ENCODE measurements around the gene FBXO2. TPM values are rescaled to one million over a fixed set of nuclear protein-coding genes. Genes with fewer than 3 reads are reported as not detected.

Gene FBXO2
- total RNA-seq, 1 experiment from 2014 or later, result 81.1 TPM

DNA sequence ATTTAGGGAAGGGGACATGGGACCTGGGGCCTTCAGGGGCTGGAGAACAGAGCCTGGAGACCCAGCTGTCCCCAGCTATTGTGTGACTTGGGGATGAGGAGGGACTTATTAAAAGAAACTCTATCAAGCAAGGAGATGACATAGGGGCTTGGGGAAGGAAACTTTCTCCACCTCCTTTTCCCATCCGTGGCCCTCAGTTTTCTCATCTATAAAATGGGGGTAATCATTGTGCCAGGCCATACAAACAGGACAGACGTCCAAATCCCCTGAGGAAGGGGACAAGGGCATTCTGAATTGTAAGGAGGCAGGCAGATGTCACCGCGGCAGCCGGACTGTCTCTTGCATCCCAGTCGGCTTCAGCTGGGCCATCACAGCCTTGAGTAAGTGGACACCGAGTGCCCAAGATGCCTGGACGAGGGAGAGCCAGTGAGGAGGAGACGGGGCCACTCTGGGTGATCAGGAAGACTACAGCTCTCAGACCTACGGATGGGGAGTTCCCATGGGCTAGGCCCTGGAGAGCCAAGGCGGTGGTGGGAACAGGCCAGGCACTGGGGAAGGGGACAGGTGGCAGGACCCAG lies 1.9 kb downstream of the FBXO2 start:
- RAD21 ChIA-PET (ENCODE audit: low non-redundant PET in 1 of 2, low total read pairs in 2 of 2, uncharacterized antibody in 2 of 2, unreplicated experiment in 2 of 2), result interaction anchor here in 1 of 2 experiments (1.1 kb wide), 1 partner anchor 67 kb away, joined by 4 read pairs; no protein-coding TSS in a partner anchor
- peak overlapping the region; percentile 67 for H3K9ac ChIP-seq (ENCODE audit: low read length)

DNA sequence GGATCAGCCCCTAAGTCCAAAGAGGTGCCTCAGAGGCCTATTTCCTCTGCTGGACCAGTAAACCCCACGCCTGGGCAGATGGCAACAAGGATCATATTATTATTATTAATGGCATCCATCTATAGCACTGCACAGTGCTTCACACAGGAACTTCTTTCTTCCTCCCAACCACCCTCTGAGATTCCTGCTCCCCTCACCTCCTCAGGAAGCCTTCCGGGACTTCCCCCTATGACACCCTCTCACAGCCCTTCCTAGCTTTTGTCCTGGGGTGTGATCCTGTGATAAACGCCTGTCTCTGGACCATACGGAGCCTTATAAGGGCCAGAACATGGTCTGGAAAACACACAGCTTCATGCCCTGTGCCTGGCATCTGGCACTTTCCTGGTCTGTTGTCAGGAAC lies 3.2 kb downstream of the FBXO2 start:
- H3K27ac ChIP-seq (ENCODE audit: low read depth, low read length), result peak overlapping the region; percentile 27; the same call in 1 of the 2 replicates
- H3K4me2 ChIP-seq (ENCODE audit: low read length), result peak overlapping the region; percentile 71
- H4K20me1 ChIP-seq (ENCODE audit: insufficient read depth), result no peaks in the 10 kb centered on the region
- no peaks in the 10 kb centered on the region for H3K9me3 ChIP-seq (ENCODE audit: control insufficient read depth in 1 of 2, insufficient read depth in 1 of 2, low read depth in 1 of 2, low read length in 2 of 2)
- ChIA-PET RAD21 (ENCODE audit: low non-redundant PET in 1 of 2, low total read pairs in 2 of 2, uncharacterized antibody in 2 of 2, unreplicated experiment in 2 of 2) (interaction anchor here in 1 of 2 experiments (1.0 to 1.4 kb wide), 2 partner anchors 60 to 69 kb away, joined by 3 to 7 read pairs; no protein-coding TSS in a partner anchor), POLR2A (interaction anchor here (1.0 kb wide), 1 partner anchor 14 kb away, joined by 4 read pairs; the partner anchor contains the start of gene FBXO6), CTCF (interaction anchor here (0.6 to 2.5 kb wide), 6 partner anchors 13 to 279 kb away, joined by 3 to 15 read pairs (median 7); partner anchors contain the start of gene FBXO6)
- H3K36me3 ChIP-seq (ENCODE audit: control insufficient read depth in 1 of 2, insufficient read depth in 2 of 2, low read length in 2 of 2), result no peaks in the 10 kb centered on the region
- H3K4me1 ChIP-seq (ENCODE audit: control insufficient read depth in 1 of 2, insufficient read depth in 2 of 2, low read length in 2 of 2), result peaks cover 28 to 53% of the 10 kb centered on the region in 2 experiments; a peak in 3 of 4 replicates
- H3K27me3 ChIP-seq (ENCODE audit: insufficient read depth, low read length), result no peaks in the 10 kb centered on the region
- no peak for TF ChIP-seq CBX3 (IDR thresholded peaks at IDR 0.05; ENCODE audit: low read depth)
- 0 out of 2 replicates have a peak, but pooled peaks have one; percentile 17 for TF ChIP-seq ZFX (IDR thresholded peaks at IDR 0.05)
- ATAC-seq (no peak), DNase-seq (ENCODE audit: low read depth, low spot score) (no peak)
- H3K9me2 ChIP-seq (ENCODE audit: insufficient read depth), result no peaks in the 10 kb centered on the region
- H3K4me3 ChIP-seq (replicated peaks in 1 of 2; ENCODE audit: low read depth in 1 of 2, low read length in 2 of 2), result peak overlapping the region; percentile 34 to 50
- peak overlapping the region; percentile 57 for H3K9ac ChIP-seq (ENCODE audit: low read length)
- H3K79me2 ChIP-seq (ENCODE audit: insufficient read depth, low read length), result peaks cover 16% of the 10 kb centered on the region; the same call in 1 of the 2 replicates
- H2AFZ ChIP-seq (ENCODE audit: low read depth, low read length, poor library complexity, severe bottlenecking), result no peak overlapping the region
- BruUV-seq (replicated peaks), result no TSS peak
- intact Hi-C loops (cut with micrococcal nuclease), result no loop called here

More for the DNA sequence above, 1.9 kb downstream of the FBXO2 start:
- H3K27me3 ChIP-seq (ENCODE audit: insufficient read depth, low read length), result no peaks in the 10 kb centered on the region
- CTCF ChIA-PET, result interaction anchor here (1.4 to 1.6 kb wide), 2 partner anchors 67 to 615 kb away, joined by 6 to 11 read pairs; no protein-coding TSS in a partner anchor
- H4K20me1 ChIP-seq (ENCODE audit: insufficient read depth), result no peaks in the 10 kb centered on the region
- DNase-seq (ENCODE audit: low read depth, low spot score) (no peak), ATAC-seq (no peak)
- no peaks in the 10 kb centered on the region for H3K9me2 ChIP-seq (ENCODE audit: insufficient read depth)
- intact Hi-C loops (cut with micrococcal nuclease), result loop anchor here (2.0 kb wide), 1 partner anchor 67 kb away; no protein-coding TSS in a partner anchor
- BruUV-seq (replicated peaks), result no TSS peak
- peaks cover 2 to 7% of the 10 kb centered on the region in 2 experiments; a peak in 3 of 4 replicates for H3K36me3 ChIP-seq (ENCODE audit: control insufficient read depth in 1 of 2, insufficient read depth in 2 of 2, low read length in 2 of 2)
- H3K4me1 ChIP-seq (ENCODE audit: control insufficient read depth in 1 of 2, insufficient read depth in 2 of 2, low read length in 2 of 2), result peaks cover 28 to 53% of the 10 kb centered on the region in 2 experiments; a peak in 3 of 4 replicates
- TF ChIP-seq EGR1 (IDR thresholded peaks at IDR 0.05; ENCODE audit: low read depth) (no peak), EZH2 (IDR thresholded peaks at IDR 0.05) (no peak)
- peaks cover 16% of the 10 kb centered on the region; the same call in 1 of the 2 replicates for H3K79me2 ChIP-seq (ENCODE audit: insufficient read depth, low read length)
- H3K4me3 ChIP-seq (replicated peaks in 1 of 2; ENCODE audit: low read depth in 1 of 2, low read length in 2 of 2), result peak overlapping the region; percentile 63 to 80; a peak in 3 of 4 replicates
- H3K27ac ChIP-seq (ENCODE audit: low read depth, low read length), result peak overlapping the region; percentile 87
- peak overlapping the region; percentile 98 for H3K4me2 ChIP-seq (ENCODE audit: low read length)
- H2AFZ ChIP-seq (ENCODE audit: low read depth, low read length, poor library complexity, severe bottlenecking), result no peak overlapping the region
- H3K9me3 ChIP-seq (ENCODE audit: control insufficient read depth in 1 of 2, insufficient read depth in 1 of 2, low read depth in 1 of 2, low read length in 2 of 2), result no peaks in the 10 kb centered on the region
- POLR2A ChIA-PET, result interaction anchor here (1.0 to 2.3 kb wide), 2 partner anchors 12 to 19 kb away, joined by 3 to 11 read pairs; partner anchors contain the start of gene FBXO6
